HG03521 (cell line): ENCODE measurements around the gene STRBP.

Source experiments
- ATAC-seq: cut with Tn5 transposase; IDR thresholded peaks from one replicate; pipeline ENCODE4 v1.9.1; 2021; ENCODE audit warnings: mild to moderate bottlenecking, moderate library complexity; ENCODE audit not compliant: unreplicated experiment

STRBP gene

DNA sequence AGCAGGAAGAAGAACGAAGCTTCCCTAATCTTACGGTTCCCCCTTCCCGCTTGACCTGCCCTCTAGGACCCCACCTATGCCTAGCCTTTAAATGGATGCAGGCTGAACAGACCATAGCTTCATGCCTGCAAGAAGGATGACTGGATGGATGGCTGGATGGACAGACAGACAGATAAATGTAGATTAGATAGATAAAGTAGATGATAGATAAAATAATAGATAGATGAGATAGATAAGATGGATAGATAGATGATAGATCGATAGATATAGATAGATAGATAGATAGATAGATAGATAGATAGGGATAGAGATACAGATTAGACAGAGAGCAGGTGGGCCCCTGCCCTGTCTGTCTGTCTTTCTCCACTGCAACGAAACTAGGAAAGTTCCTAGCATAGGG, 162.9 kb downstream of the STRBP start:
- ATAC-seq, result no peak

DNA sequence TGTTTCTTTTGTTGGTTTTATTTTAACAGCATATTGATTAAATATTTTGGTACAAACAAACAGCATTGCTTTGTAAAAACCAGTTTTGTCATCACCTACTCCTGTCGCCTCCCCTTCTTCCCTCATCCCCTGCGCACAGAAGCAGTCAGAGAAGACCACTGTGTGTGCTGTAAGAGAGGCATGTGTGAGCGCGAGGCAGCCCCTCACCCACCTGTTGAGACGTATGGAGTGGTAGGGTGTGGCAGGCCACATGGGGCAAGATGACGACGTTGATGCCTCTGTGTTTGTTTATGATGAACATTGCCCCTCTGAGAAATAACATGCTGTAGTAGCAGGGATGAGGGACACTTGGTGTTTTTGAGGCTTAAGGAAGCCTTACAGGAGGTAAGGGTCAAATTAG, 163.6 kb downstream of the STRBP start:
- ATAC-seq, result no peak

DNA sequence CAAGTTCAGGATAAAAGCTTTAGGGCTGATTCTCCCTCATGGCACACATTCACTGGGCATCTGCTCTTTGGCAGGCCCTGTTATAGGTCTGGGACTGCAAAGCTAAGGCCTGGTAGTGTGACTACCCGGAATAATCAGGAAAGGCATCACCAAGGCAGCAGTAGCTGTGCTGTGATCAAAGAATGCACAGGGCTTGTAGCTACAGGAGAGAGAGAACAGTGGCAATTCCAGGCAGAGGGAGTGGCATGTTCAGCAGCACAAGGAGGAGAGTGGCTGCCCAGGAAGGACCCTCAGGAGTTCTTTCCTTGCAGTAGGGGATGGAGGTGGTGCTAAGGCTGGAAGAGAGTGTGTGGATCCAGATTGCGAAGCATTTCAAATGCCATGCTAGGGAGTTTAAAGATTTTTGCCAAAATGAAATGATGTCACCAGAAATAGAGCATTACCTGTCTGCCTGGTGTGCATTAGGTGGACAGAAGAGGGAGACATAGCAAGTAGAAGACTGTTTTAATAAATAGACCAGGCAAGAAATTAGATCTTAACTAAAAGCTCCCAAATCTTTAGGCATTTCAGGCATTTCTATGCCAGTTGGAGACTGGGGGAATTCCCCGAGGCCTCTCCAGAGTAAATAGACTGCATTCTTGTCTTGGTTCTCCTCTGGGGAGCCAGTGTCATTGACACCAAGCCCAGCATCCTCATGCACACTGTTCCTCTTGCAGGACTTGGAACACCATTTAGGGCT, 165.8 kb downstream of the STRBP start:
- no peak for ATAC-seq

DNA sequence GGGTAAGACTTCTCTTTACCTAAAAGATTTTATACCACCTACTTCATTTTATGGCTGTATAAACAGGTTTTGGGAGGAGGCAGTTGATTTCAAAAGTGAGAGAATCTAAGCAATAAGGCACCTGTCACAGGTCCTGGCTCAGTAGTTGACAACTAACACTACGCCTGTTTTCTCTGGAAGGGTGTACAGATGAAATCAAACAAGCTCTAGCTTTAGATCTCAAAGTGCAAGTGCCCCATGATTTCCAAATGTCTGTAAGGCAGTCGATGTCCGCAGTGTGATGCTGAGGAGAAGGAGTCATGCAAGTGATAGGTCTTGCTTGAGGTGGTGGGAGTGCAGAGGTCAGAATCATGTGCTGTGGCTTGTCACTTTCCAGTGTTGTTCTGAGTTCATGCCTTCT, 168.8 kb downstream of the STRBP start:
- ATAC-seq, result no peak

DNA sequence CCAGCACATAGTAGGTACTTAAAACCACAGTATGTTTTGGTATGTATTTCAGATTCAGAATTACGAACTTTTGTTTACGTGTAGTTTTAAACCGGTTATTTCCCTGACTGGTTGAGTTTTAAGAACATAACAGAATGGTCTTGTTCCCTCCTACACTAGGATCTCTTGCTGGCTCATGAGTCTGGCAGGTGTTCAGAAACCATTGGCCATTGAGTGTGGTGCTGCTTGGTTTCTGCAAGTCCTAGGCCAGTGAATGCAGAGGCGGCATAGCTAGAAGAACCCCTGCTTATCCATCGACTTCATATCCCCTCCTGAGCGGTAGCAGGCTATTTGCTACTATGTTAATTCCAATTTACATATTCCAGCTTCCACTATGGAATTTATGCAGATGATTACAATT, 169.3 kb downstream of the STRBP start:
- ATAC-seq, result no peak

DNA sequence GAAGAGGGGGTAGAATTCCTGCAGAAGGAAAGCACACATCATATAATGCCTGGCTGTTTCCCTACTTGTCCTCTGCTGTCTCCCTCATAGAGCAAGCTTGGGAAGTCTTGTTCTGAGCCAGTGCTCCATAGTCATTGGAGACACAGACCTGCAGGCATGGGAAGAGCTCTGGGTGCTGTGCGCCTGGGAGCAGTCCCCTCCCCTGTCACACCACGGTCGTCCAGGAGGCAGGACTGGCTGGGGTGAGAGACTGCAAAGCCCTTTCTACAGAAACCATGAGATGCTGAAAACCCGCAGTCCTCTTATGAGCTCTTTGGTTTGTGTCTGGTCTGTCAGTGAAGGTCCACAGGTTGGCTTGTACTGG, 170.3 kb downstream of the STRBP start:
- ATAC-seq, result no peak

DNA sequence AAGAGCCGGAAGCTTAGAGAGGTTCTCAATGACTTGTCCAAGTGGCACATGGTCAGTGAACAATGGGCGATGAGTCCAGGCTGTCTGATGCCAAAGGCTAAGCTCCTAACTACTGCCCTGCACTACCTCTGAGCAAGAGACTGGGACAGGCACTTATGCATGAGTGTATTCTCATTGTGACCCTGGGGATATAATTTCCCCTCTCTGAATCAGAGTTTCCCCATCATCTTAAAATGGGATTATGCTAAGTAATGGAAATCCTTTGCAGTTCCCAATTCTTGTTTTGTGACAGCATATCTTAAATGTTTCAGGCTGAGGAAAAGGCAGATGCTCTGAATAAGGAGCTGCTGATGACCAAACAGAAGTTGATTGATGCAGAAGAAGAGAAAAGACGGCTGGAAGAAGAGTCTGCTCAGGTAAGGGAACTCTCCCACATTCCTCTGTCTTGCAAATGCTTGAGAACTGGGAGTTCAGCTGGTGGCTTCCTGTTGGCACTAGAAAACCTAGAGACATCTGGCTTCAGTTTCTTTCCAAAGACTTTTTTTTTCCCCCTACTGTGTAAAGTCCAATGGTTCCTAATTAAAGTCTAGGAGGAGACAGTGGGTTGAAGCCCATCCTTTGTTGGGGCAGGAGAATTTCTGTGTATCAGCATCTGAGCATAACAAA, 170.8 kb downstream of the STRBP start:
- no peak for ATAC-seq

DNA sequence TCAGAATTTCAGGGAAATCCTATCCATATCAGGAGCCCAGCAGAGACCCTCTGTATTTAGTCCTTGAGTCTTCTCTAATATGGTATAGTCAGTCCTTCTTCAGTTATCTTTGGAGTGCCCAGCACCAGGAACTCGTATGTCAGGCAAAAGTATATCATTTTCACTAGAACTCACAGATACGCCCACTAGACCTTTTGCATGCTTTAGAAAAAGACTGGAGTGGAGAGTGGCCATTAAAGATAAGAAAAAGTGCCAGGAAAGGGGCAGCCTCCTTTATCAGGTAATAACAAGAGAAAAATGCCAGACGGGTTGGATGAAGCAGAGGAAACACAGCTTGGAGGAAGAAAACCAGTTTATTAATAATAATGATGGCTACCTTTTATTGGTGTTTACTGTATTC, 171.4 kb downstream of the STRBP start:
- no peak for ATAC-seq

DNA sequence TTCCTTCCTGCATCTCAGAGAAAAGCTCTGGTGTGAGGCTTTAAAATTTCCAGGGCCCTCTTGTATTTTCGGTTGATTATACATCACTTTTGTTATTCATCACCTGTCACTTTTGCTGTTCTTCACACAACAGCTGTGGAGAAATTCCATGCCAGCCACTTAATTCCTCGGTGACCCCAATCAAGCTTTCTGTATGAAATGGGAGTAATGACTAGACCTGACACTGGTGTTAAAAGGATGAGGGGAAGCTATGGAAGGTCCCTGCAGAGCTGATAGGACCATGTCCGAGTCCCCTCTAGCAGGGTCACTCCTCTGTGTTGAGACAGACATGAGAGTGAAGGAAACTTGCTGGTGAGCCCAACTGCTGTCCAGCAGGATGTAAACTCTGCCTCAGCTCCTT, 175.2 kb downstream of the STRBP start:
- no peak for ATAC-seq

DNA sequence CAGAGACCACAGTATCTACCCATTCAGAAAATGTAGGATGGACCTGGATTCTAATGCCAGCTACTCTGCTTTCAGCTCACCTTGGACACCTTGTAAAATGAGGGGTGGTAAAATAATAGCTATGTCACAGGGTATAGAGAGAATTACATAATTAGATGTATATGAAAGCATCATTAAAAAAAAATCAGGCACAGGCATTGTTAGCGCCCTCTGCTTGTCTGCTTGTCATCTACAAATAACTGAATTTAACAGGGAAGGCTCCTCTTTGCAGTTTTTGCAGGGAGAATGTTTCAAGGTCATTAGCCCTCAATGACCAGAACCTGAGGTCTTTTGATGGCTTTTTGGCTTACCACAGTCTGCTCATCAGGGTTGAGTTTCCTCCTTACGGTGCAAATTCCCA, 176.9 kb downstream of the STRBP start:
- no peak for ATAC-seq

DNA sequence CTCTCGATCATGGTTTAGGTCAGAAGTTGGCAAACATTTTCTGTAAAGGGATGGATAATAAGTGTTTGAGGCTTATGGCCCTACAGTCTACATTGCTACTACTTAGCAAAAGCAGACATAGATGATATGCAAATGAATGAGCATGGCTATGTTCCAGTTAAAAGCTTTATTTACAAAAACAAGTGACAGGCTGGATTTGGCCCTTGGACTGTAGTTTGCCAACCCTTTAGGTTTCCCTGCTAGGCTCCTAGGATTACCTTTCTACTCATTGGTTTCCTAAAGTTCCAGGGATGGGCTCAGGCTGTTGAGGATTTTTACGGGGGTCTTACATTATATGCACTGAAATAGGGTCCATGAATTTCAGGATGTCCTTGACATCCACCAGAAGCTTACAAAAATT, 177.4 kb downstream of the STRBP start:
- ATAC-seq, result no peak

DNA sequence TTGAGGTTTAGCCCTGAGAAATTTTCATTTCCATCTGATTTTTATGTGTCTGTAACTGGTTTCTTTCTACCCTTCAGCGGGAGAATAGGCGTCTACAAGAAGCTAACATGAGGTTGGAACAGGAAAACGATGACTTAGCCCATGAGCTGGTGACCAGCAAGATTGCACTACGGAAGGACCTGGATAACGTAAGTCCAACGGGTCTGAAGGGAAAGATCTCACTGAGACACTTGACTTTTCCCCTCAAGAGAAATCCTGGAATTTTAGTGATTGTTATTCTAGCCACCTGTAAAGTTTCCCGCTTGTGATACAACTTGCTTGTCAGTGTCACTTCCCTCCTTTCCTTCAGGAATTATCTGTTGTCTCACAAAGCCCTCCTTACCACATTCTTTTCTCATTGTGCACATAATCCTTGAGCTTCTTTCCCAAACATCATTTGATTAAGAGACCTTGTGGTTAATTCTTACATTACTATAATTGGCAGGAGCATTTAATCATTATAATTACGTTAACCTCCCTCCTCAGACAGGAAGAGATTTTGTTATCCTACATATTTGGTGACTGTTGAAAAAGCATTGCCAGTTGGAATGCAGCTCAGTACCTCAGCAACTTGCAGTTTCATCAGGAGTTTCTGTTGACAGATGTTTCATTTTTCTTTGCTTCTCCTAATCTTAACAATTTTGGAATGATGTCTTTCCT, 178.0 kb downstream of the STRBP start:
- ATAC-seq, result no peak

DNA sequence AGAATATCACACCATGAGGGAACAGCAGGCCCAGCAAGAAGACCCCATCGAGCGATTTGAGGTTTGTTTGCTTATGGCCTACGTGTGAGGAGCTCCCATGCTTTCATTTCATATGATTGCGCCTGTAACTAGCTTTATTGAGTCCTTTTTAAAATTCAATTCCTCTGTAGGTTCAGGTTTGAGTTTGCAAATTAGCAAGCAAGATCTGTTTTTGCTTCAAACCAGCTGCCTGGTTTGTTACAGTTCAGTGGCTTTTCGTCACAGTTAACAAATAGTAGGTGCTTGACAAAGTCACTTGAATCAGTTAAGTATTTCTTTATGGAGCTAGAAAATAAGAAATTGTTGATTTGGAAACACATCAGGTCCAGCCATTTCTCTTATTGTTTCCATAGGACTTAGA, 178.6 kb downstream of the STRBP start:
- ATAC-seq, result no peak

DNA sequence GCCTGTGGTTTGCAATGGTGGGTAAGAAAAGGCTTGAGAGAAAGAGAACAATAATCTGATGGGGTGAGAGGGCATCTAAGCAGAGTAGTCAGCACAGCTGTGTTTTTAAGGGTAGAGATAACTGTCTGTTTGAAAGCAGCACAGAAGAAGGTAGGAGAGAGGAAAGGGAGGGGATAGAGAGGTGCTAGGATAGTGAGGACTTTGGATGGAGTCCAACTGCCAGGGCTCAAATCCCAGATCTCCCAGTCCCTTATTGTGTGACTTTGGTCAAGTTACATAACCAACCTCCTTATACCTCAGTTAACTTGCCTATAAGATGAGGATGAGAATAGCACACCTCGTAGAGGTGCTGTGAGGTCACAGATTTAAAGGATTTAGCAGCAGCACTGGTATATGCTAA, 179.3 kb downstream of the STRBP start:
- ATAC-seq, result no peak

DNA sequence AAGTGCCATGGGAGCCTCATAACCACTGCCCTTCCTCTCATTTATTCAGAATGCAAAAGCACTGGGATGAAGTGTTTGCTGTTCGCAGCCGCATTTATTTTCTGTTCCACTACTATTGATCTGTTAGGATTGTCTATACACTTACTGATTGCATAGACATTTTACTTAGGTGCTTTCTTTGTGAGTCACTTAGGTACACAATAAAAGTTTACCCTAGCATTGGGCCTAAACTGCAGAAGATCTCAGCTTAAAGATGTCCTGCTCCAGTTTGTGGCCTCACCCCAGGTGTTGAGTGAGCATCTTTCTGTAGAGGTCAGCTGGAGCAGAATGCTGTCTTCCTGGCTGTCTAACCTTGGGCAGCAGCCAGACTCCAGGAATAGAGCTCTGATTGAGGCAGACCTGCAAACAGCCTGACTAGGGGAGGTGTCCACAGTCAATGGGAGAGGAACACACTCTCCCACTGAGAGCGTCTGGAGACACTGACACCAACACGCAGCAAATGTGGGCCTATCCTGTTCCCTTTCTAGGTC, 181.0 kb downstream of the STRBP start:
- no peak for ATAC-seq

DNA sequence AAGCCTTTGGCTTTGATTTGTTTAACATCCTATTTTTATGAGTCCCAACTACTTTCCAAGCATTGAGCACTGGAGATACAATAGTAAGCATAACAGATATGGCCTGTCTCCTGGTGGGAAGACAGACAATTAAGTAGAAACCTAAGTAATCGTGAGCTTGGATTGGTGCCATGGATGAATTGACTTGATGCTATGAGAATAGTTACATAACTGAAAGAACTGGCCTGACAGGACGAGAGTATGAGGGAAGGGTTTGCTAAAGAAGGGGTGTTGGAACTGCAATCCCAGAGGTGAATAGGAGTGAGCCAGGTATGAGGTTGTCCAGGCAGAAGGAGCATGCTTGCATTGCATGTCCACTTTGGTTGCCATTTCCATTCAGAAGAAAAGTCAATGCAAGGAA, 182.5 kb downstream of the STRBP start:
- no peak for ATAC-seq

DNA sequence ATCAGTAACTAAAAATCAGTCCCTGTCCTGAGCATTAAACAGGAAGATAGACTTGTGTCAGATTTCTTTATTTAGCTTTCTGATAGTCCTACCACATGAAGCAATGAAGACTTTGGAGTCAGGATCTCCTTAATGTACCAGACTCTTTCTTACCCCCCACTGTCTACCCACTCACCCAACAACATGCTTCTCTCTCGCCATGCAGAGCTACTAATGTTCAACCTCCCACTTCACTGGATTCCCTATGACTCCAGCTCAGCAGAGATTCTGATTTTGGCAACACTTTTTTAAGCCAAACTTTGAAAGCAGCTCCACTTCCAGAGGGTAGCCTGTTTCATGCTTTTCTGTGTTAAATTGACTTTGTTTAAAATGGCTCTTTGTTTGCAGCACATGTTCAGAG, 184.1 kb downstream of the STRBP start:
- ATAC-seq, result no peak

DNA sequence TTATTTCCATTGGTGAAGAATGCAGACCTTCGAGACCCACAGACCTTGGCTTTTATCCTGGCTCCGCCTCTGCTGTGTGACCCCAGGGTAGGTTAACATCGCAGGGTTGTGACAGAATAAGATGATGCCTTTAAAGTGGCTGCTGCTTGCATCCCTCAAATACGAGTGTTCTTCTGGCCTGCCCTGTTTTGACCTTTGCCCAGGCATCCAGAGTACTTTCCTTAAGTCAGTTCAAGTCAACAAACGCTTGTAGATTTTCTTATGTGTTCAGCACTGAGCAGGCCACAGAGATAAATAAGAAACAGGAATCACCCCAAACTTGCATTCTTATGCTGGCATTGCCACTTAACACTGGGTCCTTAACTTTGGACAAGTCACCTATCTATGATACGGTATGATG, 184.7 kb downstream of the STRBP start:
- no peak for ATAC-seq

DNA sequence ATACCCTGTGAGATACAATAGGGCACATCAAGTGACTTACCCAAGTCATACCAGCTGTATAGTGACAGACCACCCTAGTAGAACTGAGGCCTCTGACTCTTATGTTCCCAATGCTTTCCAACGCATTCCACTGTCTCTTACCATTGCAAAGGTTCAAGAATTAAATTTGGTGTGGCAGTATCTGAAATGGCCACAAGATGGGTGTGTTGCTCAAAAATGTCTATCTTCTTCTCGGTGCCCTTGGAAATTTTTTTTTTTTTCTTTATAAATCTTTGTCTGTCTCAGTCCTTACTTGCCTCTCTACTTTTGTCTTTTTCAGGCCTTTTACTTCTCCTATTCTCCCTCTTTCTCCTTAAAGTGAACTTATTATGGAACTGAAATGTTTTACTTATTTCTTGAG, 186.6 kb downstream of the STRBP start:
- ATAC-seq, result no peak

DNA sequence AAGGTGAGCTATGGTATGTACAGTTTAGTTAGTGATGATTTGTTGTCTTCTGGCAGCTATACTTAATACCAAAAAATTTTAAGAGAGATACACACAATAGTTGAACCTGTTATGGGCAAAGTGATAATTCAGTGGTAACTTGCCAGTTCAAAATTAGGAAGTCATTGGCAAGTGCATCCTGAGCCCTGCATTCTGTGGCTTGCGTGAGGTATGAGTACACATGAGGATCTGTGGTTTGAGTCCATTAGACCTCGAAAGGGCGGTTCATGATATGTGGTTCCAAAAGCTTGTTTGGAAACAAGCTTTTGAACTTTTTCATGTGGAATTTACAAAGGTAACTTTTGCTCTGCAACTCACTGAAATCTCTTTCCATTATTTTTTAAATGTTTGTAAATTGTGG, 187.9 kb downstream of the STRBP start:
- ATAC-seq, result no peak

DNA sequence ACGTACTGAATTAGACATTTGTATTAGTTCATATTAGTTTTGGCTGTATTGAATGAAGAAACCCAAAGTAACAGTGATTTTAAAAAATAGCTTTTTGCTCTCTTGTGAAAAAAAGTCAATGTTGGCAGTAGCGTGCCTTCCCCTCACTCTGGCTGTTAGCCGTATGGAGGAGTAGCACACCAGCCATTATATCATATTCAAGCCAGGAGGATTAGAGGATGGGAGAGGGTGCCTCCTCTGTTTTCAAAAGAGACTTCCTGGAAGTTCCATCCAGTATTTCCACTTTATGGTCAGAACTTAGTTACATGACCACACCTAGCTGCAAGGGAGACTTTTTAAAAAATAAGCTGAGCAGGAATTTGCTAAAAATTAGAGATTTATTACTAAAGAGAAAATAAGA, 193.8 kb downstream of the STRBP start:
- no peak for ATAC-seq

DNA sequence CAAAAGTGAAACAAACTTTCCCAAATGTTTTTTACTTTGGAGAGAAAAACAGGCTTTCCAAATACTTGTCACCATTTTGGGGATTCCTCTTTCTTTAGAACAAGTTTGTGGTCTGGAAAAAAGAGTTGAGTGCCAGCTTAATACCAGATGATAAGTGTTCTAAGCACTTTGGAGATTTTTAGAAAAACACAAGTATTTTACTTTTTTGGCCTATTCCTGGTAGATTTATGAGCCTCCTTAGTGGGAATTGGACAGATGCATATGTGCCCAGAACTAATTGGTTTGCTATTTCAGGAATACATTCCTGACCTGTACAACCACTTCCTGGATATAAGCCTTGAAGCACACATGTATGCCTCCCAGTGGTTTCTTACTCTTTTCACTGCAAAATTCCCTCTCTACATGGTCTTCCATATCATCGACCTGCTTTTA, 194.4 kb downstream of the STRBP start:
- no peak for ATAC-seq
